H9 (cell line): ENCODE results near the gene SYS1. TPM values are rescaled to one million over a fixed set of nuclear protein-coding genes. Genes with fewer than 3 reads are reported as not detected.

Source experiments
- DNase-seq: peaks from one replicate; pipeline ENCODE4 v3.0.0-alpha.2; 2017
- H2AFZ ChIP-seq: one replicate; pipeline ENCODE4 v1.6.1; 2013; ENCODE audit warnings: mild to moderate bottlenecking, low read length, control low read depth, moderate library complexity
- H2AK5ac ChIP-seq: 2 replicates; pipeline ENCODE4 v1.6.1; 2013; ENCODE audit warnings: low read length, control low read depth, mixed read lengths; ENCODE audit not compliant: insufficient read length
- H2BK120ac ChIP-seq: one replicate; pipeline ENCODE4 v1.6.1; 2013; ENCODE audit warnings: low read depth, mild to moderate bottlenecking, low read length, control low read depth, inconsistent platforms; ENCODE audit not compliant: poor library complexity, severe bottlenecking
- H2BK12ac ChIP-seq: 2 replicates; pipeline ENCODE4 v1.6.1; 2013; ENCODE audit warnings: low read length, control low read depth, mixed read lengths, low read depth; ENCODE audit not compliant: insufficient read length
- H2BK15ac ChIP-seq: 2 replicates; pipeline ENCODE4 v1.6.1; 2013; ENCODE audit warnings: low read depth, low read length, control low read depth
- H2BK20ac ChIP-seq: one replicate; pipeline ENCODE4 v1.6.1; 2013; ENCODE audit warnings: low read depth, mild to moderate bottlenecking, low read length, control low read depth, inconsistent platforms; ENCODE audit not compliant: poor library complexity, severe bottlenecking
- H2BK5ac ChIP-seq: 2 replicates; pipeline ENCODE4 v1.6.1; 2013; ENCODE audit warnings: low read length, control low read depth, mixed read lengths; ENCODE audit not compliant: insufficient read length
- H3K14ac ChIP-seq: 2 replicates; pipeline ENCODE4 v1.6.1; 2013; ENCODE audit warnings: low read length, control low read depth; ENCODE audit not compliant: insufficient read depth
- H3K18ac ChIP-seq: 2 replicates; pipeline ENCODE4 v1.6.1; 2013; ENCODE audit warnings: low read depth, mild to moderate bottlenecking, mixed read lengths, low read length, control low read depth; ENCODE audit not compliant: insufficient read length
- H3K23ac ChIP-seq: 2 replicates; pipeline ENCODE4 v1.6.1; 2013; ENCODE audit warnings: low read length, control low read depth, mixed read lengths, low read depth; ENCODE audit not compliant: insufficient read length
- H3K23me2 ChIP-seq: 2 replicates; pipeline ENCODE4 v1.6.1; 2013; ENCODE audit warnings: low read depth, mild to moderate bottlenecking, mixed read lengths, low read length, control low read depth; ENCODE audit not compliant: insufficient read length, poor library complexity, severe bottlenecking
- H3K27ac ChIP-seq: 2 replicates; pipeline ENCODE4 v1.5.1; 2013; ENCODE audit warnings: low read length, control low read depth, mixed read lengths, low read depth; ENCODE audit not compliant: insufficient read length
- H3K27me3 ChIP-seq: 2 replicates; pipeline ENCODE4 v1.6.1; 2013; ENCODE audit warnings: low read length, control low read depth, inconsistent platforms; ENCODE audit not compliant: insufficient read depth
- H3K4ac ChIP-seq: 2 replicates; pipeline ENCODE4 v1.6.1; 2013; ENCODE audit warnings: low read depth, mild to moderate bottlenecking, control low read depth, inconsistent platforms, low read length, moderate library complexity
- H3K4me1 ChIP-seq: 2 replicates; pipeline ENCODE4 v1.6.1; 2013; ENCODE audit warnings: low read length, control low read depth, inconsistent platforms; ENCODE audit not compliant: insufficient read depth
- H3K4me2 ChIP-seq: 2 replicates; pipeline ENCODE4 v1.6.1; 2013; ENCODE audit warnings: low read length, control low read depth, mixed read lengths; ENCODE audit not compliant: insufficient read length, insufficient read depth
- H3K56ac ChIP-seq: 2 replicates; pipeline ENCODE4 v1.6.1; 2013; ENCODE audit warnings: low read depth, mild to moderate bottlenecking, mixed read lengths, low read length, control low read depth; ENCODE audit not compliant: insufficient read length
- H3K79me1 ChIP-seq: 2 replicates; pipeline ENCODE4 v1.6.1; 2013; ENCODE audit warnings: low read depth, mild to moderate bottlenecking, moderate library complexity, low read length, control low read depth, inconsistent platforms; ENCODE audit not compliant: insufficient read depth, poor library complexity, severe bottlenecking
- H3K79me2 ChIP-seq: 2 replicates; pipeline ENCODE4 v1.6.1; 2013; ENCODE audit warnings: low read length, control low read depth, inconsistent platforms; ENCODE audit not compliant: insufficient read depth
- H3K9ac ChIP-seq: 2 replicates; pipeline ENCODE4 v1.6.1; 2013; ENCODE audit warnings: low read length, control low read depth, mixed read lengths; ENCODE audit not compliant: insufficient read length; ENCODE audit errors: extremely low read depth
- H3K9me3 ChIP-seq: one replicate; pipeline ENCODE4 v1.6.1; 2013; ENCODE audit warnings: low read depth, low read length, inconsistent platforms; ENCODE audit not compliant: control insufficient read depth
- H3T11ph ChIP-seq: one replicate; pipeline ENCODE4 v1.6.1; 2013; ENCODE audit warnings: mild to moderate bottlenecking, low read length, control low read depth, inconsistent platforms
- H4K20me1 ChIP-seq: one replicate; pipeline ENCODE4 v1.6.1; 2013; ENCODE audit not compliant: control insufficient read depth, insufficient read length, insufficient read depth
- H4K5ac ChIP-seq: 2 replicates; pipeline ENCODE4 v1.6.1; 2013; ENCODE audit warnings: low read depth, mild to moderate bottlenecking, mixed read lengths, low read length, control low read depth; ENCODE audit not compliant: insufficient read length
- H4K8ac ChIP-seq: replicated peaks from 2 replicates; pipeline ENCODE4 v1.6.1; 2013; ENCODE audit warnings: low read length, control low read depth, mixed read lengths, low read depth; ENCODE audit not compliant: insufficient read length
- H4K91ac ChIP-seq: 2 replicates; pipeline ENCODE4 v1.6.1; 2013; ENCODE audit warnings: low read depth, mild to moderate bottlenecking, moderate library complexity, mixed read lengths, low read length, control low read depth; ENCODE audit not compliant: insufficient read length
- H3K27ac Mint-ChIP-seq, 3 experiments: 2 replicates in 2 of 3; 3 replicates in 1 of 3; pipeline ENCODE4 v1.8.0; 2020 to 2021; ENCODE audit warnings: mixed read lengths in 3 of 3, mild to moderate bottlenecking in 1 of 3, moderate library complexity in 1 of 3
- H3K27me3 Mint-ChIP-seq: 2 replicates; pipeline ENCODE4 v1.8.0; 2021; ENCODE audit warnings: low read depth, mild to moderate bottlenecking, moderate library complexity, mixed read lengths
- H3K36me3 Mint-ChIP-seq, 3 experiments: 2 replicates in 2 of 3; 3 replicates in 1 of 3; pipeline ENCODE4 v1.8.0; 2020 to 2021; ENCODE audit warnings: low read depth in 3 of 3, mixed read lengths in 3 of 3; ENCODE audit not compliant: insufficient read depth in 1 of 3
- H3K4me1 Mint-ChIP-seq, 2 experiments: 2 replicates each; pipeline ENCODE4 v1.8.0; 2020; ENCODE audit warnings: mixed read lengths in 2 of 2
- H3K4me3 Mint-ChIP-seq, 2 experiments: 2 replicates in 1 of 2; 3 replicates in 1 of 2; pipeline ENCODE4 v1.8.0; 2020 to 2021; ENCODE audit warnings: mild to moderate bottlenecking in 2 of 2, mixed read lengths in 2 of 2, moderate library complexity in 1 of 2
- H3K9me3 Mint-ChIP-seq, 2 experiments: 2 replicates in 1 of 2; 3 replicates in 1 of 2; pipeline ENCODE4 v1.8.0; 2020; ENCODE audit warnings: mild to moderate bottlenecking in 2 of 2, mixed read lengths in 2 of 2, moderate library complexity in 1 of 2
- CTCF ChIP-seq: fragments of 200-600 bp; sonication (generic); conservative IDR thresholded peaks from 3 replicates; pipeline ENCODE4 v1.8.0; 2021; ENCODE audit warnings: antibody characterized with exemption, mild to moderate bottlenecking
- WGBS: extraction: QIAGEN DNeasy Blood & Tissue Kit; methylation state at CpG from one replicate; pipeline ENCODE4 v1.1.7; 2013; ENCODE audit warnings: missing lambda C conversion rate, low lambda C conversion rate, mixed read lengths; ENCODE audit not compliant: insufficient read length; ENCODE audit errors: extremely low coverage; 5-methylcytosine and 5-hydroxymethylcytosine counted together
- total RNA-seq: library from RNA; stranded (reverse); gene quantifications from 2 replicates; pipeline ENCODE4 v1.2.1, GENCODE V29; 2021

SYS1 gene
- total RNA-seq, 1 experiment from 2014 or later, result 21.0 TPM

GRCh38 chr20:45318948-45319347 lies 44.0 kb upstream of the SYS1 start:
- no peak overlapping the region for H2BK120ac ChIP-seq
- no peak overlapping the region for H4K91ac ChIP-seq
- Mint-ChIP-seq H3K9me3 (no peaks in the 10 kb centered on the region), H3K27me3 (peaks cover 10% of the 10 kb centered on the region), H3K4me1 (peaks cover 2 to 7% of the 10 kb centered on the region in 2 experiments; a peak in 1 of 4 replicates), H3K27ac (no peak overlapping the region), H3K4me3 (no peak overlapping the region), H3K36me3 (no peaks in the 10 kb centered on the region)
- DNase-seq, result no peak
- WGBS, result no CpG with 5 or more reads among the region's 2 CpGs
- H3K79me2 ChIP-seq, result no peaks in the 10 kb centered on the region
- H2BK15ac ChIP-seq, result no peak overlapping the region
- H3K9me3 ChIP-seq, result no peaks in the 10 kb centered on the region
- no peak overlapping the region for H4K8ac ChIP-seq
- no peak overlapping the region for H2BK5ac ChIP-seq
- no peak overlapping the region for H2BK20ac ChIP-seq
- no peak overlapping the region for H2BK12ac ChIP-seq
- H3K14ac ChIP-seq, result no peak overlapping the region
- H4K20me1 ChIP-seq, result no peaks in the 10 kb centered on the region
- no peaks in the 10 kb centered on the region for H3K4me1 ChIP-seq
- no peak overlapping the region for H3T11ph ChIP-seq
- TF ChIP-seq CTCF, result no peak
- no peak overlapping the region for H2AK5ac ChIP-seq
- no peak overlapping the region for H3K18ac ChIP-seq
- no peak overlapping the region for H3K4ac ChIP-seq
- no peak overlapping the region for H3K4me2 ChIP-seq
- no peaks in the 10 kb centered on the region for H3K79me1 ChIP-seq
- H3K56ac ChIP-seq, result no peak overlapping the region
- no peak overlapping the region for H2AFZ ChIP-seq
- no peak overlapping the region for H3K23ac ChIP-seq
- H3K9ac ChIP-seq, result no peak overlapping the region
- no peaks in the 10 kb centered on the region for H3K23me2 ChIP-seq
- no peak overlapping the region for H3K27ac ChIP-seq
- no peak overlapping the region for H4K5ac ChIP-seq
- H3K27me3 ChIP-seq, result no peaks in the 10 kb centered on the region
